ENCODE data around the gene PLP2. TPM values are rescaled to one million over a fixed set of nuclear protein-coding genes. Genes with fewer than 3 reads are reported as not detected.
A peak's percentile ranks its signal among the peaks of the same experiment; 100 is the strongest.

PLP2 gene
- polyA plus RNA-seq, 2 of the 4 experiments (the other 2 are of a cell fraction) = 164 to 209 TPM

- H3K4me3 ChIP-seq = peak within 1 kb of the TSS; percentile 42
- peak; percentile 81 to 91 for DNase-seq (ENCODE audit: low read depth in 1 of 2, low spot score in 1 of 2)
- 11% methylated on average over 7 of the region's 61 CpGs for WGBS (ENCODE audit: missing lambda C conversion rate)
- H3K4me1 ChIP-seq = peaks cover 9% of the 10 kb centered on the region; the same call in 1 of the 3 replicates
- ChIA-PET POLR2A (interaction anchor here (0.7 to 1.3 kb wide), 2 partner anchors 9 to 69 kb away, joined by 4 to 5 read pairs; no protein-coding TSS in a partner anchor), CTCF (no interaction called here)
- peak within 1 kb of the TSS; percentile 70 for H3K4me2 ChIP-seq
- ATAC-seq = peak; percentile 94 to 97
- FAIRE-seq = peak; percentile 83
- no peaks in the 10 kb centered on the region for H3K9me3 ChIP-seq
- peak within 1 kb of the TSS; percentile 55 to 81 for H3K27ac ChIP-seq
- TF ChIP-seq HEYL (CRISPR knock-in tag; IDR thresholded peaks at IDR 0.05) (no peak), BCL3 (IDR thresholded peaks at IDR 0.05) (peak; percentile 64; the same call in 1 of the 3 replicates), HOXB5 (CRISPR knock-in tag; IDR thresholded peaks at IDR 0.05) (0 out of 2 replicates have a peak, but pooled peaks have one; percentile 75), EP300 (IDR thresholded peaks at IDR 0.05) (no peak), RARB (CRISPR knock-in tag; IDR thresholded peaks at IDR 0.05) (no peak), MAX (IDR thresholded peaks at IDR 0.05) (peak; percentile 88), PBX3 (IDR thresholded peaks at IDR 0.05) (no peak), CBX2 (IDR thresholded peaks at IDR 0.05; ENCODE audit: borderline replicate concordance, low read depth) (no peak), RFX5 (IDR thresholded peaks at IDR 0.05) (no peak), CTCF (IDR thresholded peaks at IDR 0.05) (no peak), JUNB (IDR thresholded peaks at IDR 0.05) (no peak), SREBF2 (IDR thresholded peaks at IDR 0.05) (no peak), ZSCAN20 (CRISPR knock-in tag; IDR thresholded peaks at IDR 0.05) (no peak), ZFP36 (IDR thresholded peaks at IDR 0.05; ENCODE audit: borderline replicate concordance, partially characterized antibody) (no peak), ATOH8 (CRISPR knock-in tag; IDR thresholded peaks at IDR 0.05; ENCODE audit: low read depth) (no peak), HMGXB4 (CRISPR knock-in tag; IDR thresholded peaks at IDR 0.05; ENCODE audit: borderline replicate concordance) (no peak), NR3C1 (IDR thresholded peaks at IDR 0.05) (no peak), CBX8 (IDR thresholded peaks at IDR 0.05) (no peak), TFCP2L1 (CRISPR knock-in tag; IDR thresholded peaks at IDR 0.05) (no peak), CEBPB (IDR thresholded peaks at IDR 0.05) (no peak), MAZ (IDR thresholded peaks at IDR 0.05; ENCODE audit: borderline replicate concordance, low read depth, low read length) (no peak), HES2 (IDR thresholded peaks at IDR 0.05) (no peak), SMC3 (IDR thresholded peaks at IDR 0.05) (no peak), PHF8 (IDR thresholded peaks at IDR 0.05; ENCODE audit: borderline replicate concordance, low read depth) (peak; percentile 56; the same call in 1 of the 2 replicates), USF2 (IDR thresholded peaks at IDR 0.05) (no peak), JUN (IDR thresholded peaks at IDR 0.05) (peak; percentile 33 to 77; a peak in 2 of 5 replicates), CHD4 (IDR thresholded peaks at IDR 0.05; ENCODE audit: borderline replicate concordance) (no peak), MYC (IDR thresholded peaks at IDR 0.05; ENCODE audit: borderline replicate concordance, low read length) (no peak), EHMT2 (IDR thresholded peaks at IDR 0.05; ENCODE audit: low read depth) (no peak), NFE2L2 (conservative IDR thresholded peaks at IDR 0.05; ENCODE audit: low read length) (no peak), KDM1A (IDR thresholded peaks at IDR 0.05; ENCODE audit: low read depth) (no peak), ZNF302 (CRISPR knock-in tag; IDR thresholded peaks at IDR 0.05) (no peak), KDM5A (IDR thresholded peaks at IDR 0.05) (peak; percentile 57)
These were observed 28.4 kb downstream of the PLP2 start, which contains the start of gene SYP for GRCh38 chrX:49199906-49200771. TSS of gene SYP (minus strand) at chrX:49200193. CDS start at chrX:49200186, 7 bp downstream.
